SK-N-SH (cell line): ENCODE measurements around the gene SPA17. TPM values are rescaled to one million over a fixed set of nuclear protein-coding genes. Genes with fewer than 3 reads are reported as not detected.

Experiments
- CTCF ChIA-PET: fragments of 300-600, 350-600 bp; formaldehyde crosslinking; extraction: SDS; loops from one replicate; lab custom pipeline; 2021; lab: Yijun Ruan, JAX
- POLR2A ChIA-PET: fragments of 350-600 bp; sonication (Branson Sonifier 250); formaldehyde crosslinking; extraction: SDS; loops from one replicate; lab custom pipeline; 2020; ENCODE audit warnings: antibody characterized with exemption, inconsistent platforms; lab: Yijun Ruan, JAX
- DNase-seq: peaks from one replicate; pipeline ENCODE4 v3.0.0; 2012
- H2AFZ ChIP-seq: fragments of 200-600 bp; sonication (generic); 2 replicates; pipeline ENCODE4 v1.8.1; 2016; ENCODE audit warnings: antibody characterized with exemption, mild to moderate bottlenecking, low read depth
- H3F3A ChIP-seq: fragments of 200-600 bp; sonication (generic); replicated peaks from 2 replicates; pipeline ENCODE3; 2016; ENCODE audit warnings: antibody characterized with exemption, mild to moderate bottlenecking; ENCODE audit not compliant: insufficient read depth
- H3K27ac ChIP-seq, 2 experiments: fragments of 200-500 bp in 1 of 2; fragments of 200-600 bp in 1 of 2; sonication (Bioruptor generic) in 1 of 2; sonication (generic), shearing (Covaris generic) in 1 of 2; 2 replicates each; pipeline versions ENCODE4 v1.5.1 to v1.6.1; 2014 to 2016; ENCODE audit warnings: low read depth in 2 of 2, inconsistent platforms in 1 of 2, low read length in 1 of 2, mild to moderate bottlenecking in 1 of 2, mixed read lengths in 1 of 2
- H3K27me3 ChIP-seq: fragments of 200-600 bp; sonication (generic), shearing (Covaris generic); 2 replicates; pipeline ENCODE4 v1.6.1; 2016; ENCODE audit warnings: mixed run types; ENCODE audit not compliant: insufficient read depth
- H3K36me3 ChIP-seq, 2 experiments: fragments of 200-500 bp in 1 of 2; fragments of 200-600 bp in 1 of 2; sonication (Bioruptor generic) in 1 of 2; sonication (generic) in 1 of 2; replicated peaks in 1 of 2; 2 replicates each; pipeline versions ENCODE3 to v1.5.1; 2014 to 2016; ENCODE audit warnings: low read length in 1 of 2, mild to moderate bottlenecking in 1 of 2; ENCODE audit not compliant: insufficient read depth in 2 of 2, control insufficient read depth in 1 of 2
- H3K4me1 ChIP-seq, 2 experiments: fragments of 200-500 bp in 1 of 2; fragments of 200-600 bp in 1 of 2; sonication (Bioruptor generic) in 1 of 2; sonication (generic), shearing (Covaris generic) in 1 of 2; 2 replicates each; pipeline versions ENCODE4 v1.5.1 to v1.6.1; 2014 to 2016; ENCODE audit warnings: low read depth in 1 of 2, low read length in 1 of 2, mixed run types in 1 of 2; ENCODE audit not compliant: insufficient read depth in 2 of 2, control insufficient read depth in 1 of 2
- H3K4me2 ChIP-seq: fragments of 200-600 bp; sonication (generic), shearing (Covaris generic); 2 replicates; pipeline ENCODE4 v1.6.1; 2017; ENCODE audit warnings: mixed run types
- H3K4me3 ChIP-seq, 2 experiments: fragments of 200-500 bp in 1 of 2; fragments of 200-600 bp in 1 of 2; sonication (Bioruptor generic) in 1 of 2; sonication (generic), shearing (Covaris generic) in 1 of 2; 2 replicates each; pipeline versions ENCODE4 v1.5.1 to v1.8.1; 2014 to 2016; ENCODE audit warnings: low read depth in 2 of 2, inconsistent platforms in 1 of 2, low read length in 1 of 2, mild to moderate bottlenecking in 1 of 2, mixed read lengths in 1 of 2, moderate library complexity in 1 of 2
- H3K79me2 ChIP-seq: fragments of 200-600 bp; sonication (generic); 2 replicates; pipeline ENCODE4 v1.8.1; 2017; ENCODE audit warnings: mild to moderate bottlenecking; ENCODE audit not compliant: insufficient read depth
- H3K9ac ChIP-seq: fragments of 200-600 bp; sonication (generic); 2 replicates; pipeline ENCODE4 v1.6.1; 2017; ENCODE audit warnings: mixed run types
- H3K9me2 ChIP-seq: fragments of 200-600 bp; sonication (generic); 2 replicates; pipeline ENCODE4 v1.6.1; 2017; ENCODE audit warnings: mixed run types
- H3K9me3 ChIP-seq: fragments of 200-600 bp; sonication (generic); 2 replicates; pipeline ENCODE4 v1.6.1; 2017; ENCODE audit warnings: mixed run types, mild to moderate bottlenecking, moderate library complexity
- H4K20me1 ChIP-seq: fragments of 200-600 bp; sonication (generic); 2 replicates; pipeline ENCODE4 v1.6.1; 2017; ENCODE audit warnings: mild to moderate bottlenecking, mixed run types; ENCODE audit not compliant: insufficient read depth
- FOSL2 ChIP-seq: IDR thresholded peaks from 2 replicates; pipeline ENCODE4 v1.4.0; 2012; ENCODE audit warnings: low read depth, mild to moderate bottlenecking, moderate library complexity, borderline replicate concordance
- FOXM1 ChIP-seq: IDR thresholded peaks from 2 replicates; pipeline ENCODE4 v1.4.0; 2012; ENCODE audit warnings: low read depth, mild to moderate bottlenecking
- GABPA ChIP-seq: IDR thresholded peaks from 2 replicates; pipeline ENCODE4 v1.4.0; 2012; ENCODE audit warnings: low read depth, mild to moderate bottlenecking
- GATA2 ChIP-seq: sonication (generic); formaldehyde crosslinking; IDR thresholded peaks from 2 replicates; pipeline ENCODE4 v1.5.0; 2020; ENCODE audit warnings: mild to moderate bottlenecking, missing genetic modification reagents
- JUND ChIP-seq: IDR thresholded peaks from 2 replicates; pipeline ENCODE4 v1.4.0; 2012
- MEF2A ChIP-seq: IDR thresholded peaks from 2 replicates; pipeline ENCODE4 v1.4.0; 2012; ENCODE audit warnings: low read depth, borderline replicate concordance
- RAD21 ChIP-seq: IDR thresholded peaks from 2 replicates; pipeline ENCODE4 v1.6.1; 2012; ENCODE audit warnings: mild to moderate bottlenecking, low read length
- RCOR1 ChIP-seq: fragments of 150-350 bp; IDR thresholded peaks from 2 replicates; pipeline ENCODE4 v1.6.1; 2017; ENCODE audit warnings: antibody characterized with exemption, low read length
- TCF12 ChIP-seq: IDR thresholded peaks from 2 replicates; pipeline ENCODE4 v1.4.0; 2012
- WGBS: methylation state at CpG from one replicate; pipeline ENCODE4 v1.1.6; 2017; ENCODE audit warnings: low lambda C conversion rate; 5-methylcytosine and 5-hydroxymethylcytosine counted together
- polyA plus RNA-seq, 3 experiments: library from polyadenylated mRNA; depleted of rRNA; stranded (reverse); fragments of >200 nt; gene quantifications; 2 replicates each; pipeline ENCODE4 v1.2.3, GENCODE V29; 2012
- TF ChIP-seq, protein P1 (sequence below): fragments of 200-600 bp; sonication (generic); IDR thresholded peaks from 2 replicates; pipeline ENCODE4 v1.6.1; 2017; ENCODE audit warnings: antibody characterized with exemption, mild to moderate bottlenecking, moderate library complexity
- TF ChIP-seq, protein P2 (sequence below): IDR thresholded peaks from 2 replicates; pipeline ENCODE4 v1.4.0; 2012; ENCODE audit warnings: low read depth
- TF ChIP-seq, protein P3 (sequence below): IDR thresholded peaks from 2 replicates; pipeline ENCODE4 v1.4.0; 2012; ENCODE audit warnings: low read depth, borderline replicate concordance
- TF ChIP-seq, protein P4 (sequence below): fragments of 150-350 bp; IDR thresholded peaks from 2 replicates; pipeline ENCODE4 v1.6.1; 2016; ENCODE audit warnings: mild to moderate bottlenecking, low read depth, low read length
- TF ChIP-seq, protein P5 (sequence below): IDR thresholded peaks from 2 replicates; pipeline ENCODE4; 2012

SPA17 gene
- polyA plus RNA-seq, 1 of the 3 experiments (the other 2 are of a cell fraction) = 7.7 TPM

DNA sequence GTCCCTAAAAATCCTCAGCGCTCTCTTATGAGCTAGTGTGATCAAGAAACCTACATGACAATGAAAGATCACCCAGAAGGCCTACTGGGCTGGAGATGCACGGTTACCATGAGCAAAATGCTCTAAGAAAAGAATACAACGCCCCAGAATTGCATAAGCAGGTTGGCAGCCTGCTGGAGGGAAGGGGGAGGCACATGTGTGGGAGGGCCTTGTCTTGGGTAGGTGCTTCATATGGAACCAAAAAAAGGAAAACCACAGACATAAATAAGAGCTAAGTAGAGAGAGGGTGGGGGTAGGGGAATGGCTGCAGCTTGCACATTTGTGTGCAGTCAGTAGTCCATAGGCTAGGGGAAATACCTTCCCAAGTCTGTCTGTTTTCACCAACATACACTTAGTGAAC is 3.0 kb upstream of the SPA17 start (continued):
- TF ChIP-seq, protein P1, sequence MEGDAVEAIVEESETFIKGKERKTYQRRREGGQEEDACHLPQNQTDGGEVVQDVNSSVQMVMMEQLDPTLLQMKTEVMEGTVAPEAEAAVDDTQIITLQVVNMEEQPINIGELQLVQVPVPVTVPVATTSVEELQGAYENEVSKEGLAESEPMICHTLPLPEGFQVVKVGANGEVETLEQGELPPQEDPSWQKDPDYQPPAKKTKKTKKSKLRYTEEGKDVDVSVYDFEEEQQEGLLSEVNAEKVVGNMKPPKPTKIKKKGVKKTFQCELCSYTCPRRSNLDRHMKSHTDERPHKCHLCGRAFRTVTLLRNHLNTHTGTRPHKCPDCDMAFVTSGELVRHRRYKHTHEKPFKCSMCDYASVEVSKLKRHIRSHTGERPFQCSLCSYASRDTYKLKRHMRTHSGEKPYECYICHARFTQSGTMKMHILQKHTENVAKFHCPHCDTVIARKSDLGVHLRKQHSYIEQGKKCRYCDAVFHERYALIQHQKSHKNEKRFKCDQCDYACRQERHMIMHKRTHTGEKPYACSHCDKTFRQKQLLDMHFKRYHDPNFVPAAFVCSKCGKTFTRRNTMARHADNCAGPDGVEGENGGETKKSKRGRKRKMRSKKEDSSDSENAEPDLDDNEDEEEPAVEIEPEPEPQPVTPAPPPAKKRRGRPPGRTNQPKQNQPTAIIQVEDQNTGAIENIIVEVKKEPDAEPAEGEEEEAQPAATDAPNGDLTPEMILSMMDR = no peak
- TF ChIP-seq, protein P2, sequence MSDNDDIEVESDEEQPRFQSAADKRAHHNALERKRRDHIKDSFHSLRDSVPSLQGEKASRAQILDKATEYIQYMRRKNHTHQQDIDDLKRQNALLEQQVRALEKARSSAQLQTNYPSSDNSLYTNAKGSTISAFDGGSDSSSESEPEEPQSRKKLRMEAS = no peak
- no peak for TF ChIP-seq MEF2A
- TF ChIP-seq TCF12 = no peak

DNA sequence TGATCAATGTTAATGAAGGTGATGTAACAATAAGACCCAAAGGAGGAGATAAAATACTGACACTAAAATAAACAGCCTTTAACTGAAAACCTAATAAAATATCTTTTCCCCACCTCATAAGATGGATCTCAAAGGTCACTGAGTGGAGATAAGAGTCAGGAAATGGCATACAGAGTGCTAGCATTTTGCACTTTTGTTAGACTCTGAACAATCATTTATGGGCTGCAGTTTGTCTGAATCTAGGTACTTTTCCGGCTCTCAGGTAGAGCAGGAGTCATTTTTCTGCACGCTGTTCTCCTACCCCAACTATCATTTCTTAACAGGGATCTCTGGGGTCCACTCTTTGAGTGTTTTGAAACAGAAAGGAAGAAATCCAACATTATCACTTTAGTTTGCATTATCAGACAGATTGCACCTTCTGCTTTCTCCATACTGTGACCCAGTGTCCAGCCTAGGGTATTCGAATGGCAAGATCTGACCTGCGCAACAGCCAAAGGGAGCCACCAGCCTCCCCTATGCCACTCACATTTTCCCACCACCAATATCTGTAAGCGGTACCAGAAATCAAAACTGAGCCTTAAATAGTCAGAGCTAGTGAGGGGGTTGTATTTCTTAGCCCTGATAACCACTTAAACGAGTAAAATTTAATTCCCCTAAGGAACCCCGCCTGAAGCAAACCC is 1.0 kb upstream of the SPA17 start:
- peak; percentile 15 for DNase-seq
- no peak for TF ChIP-seq RCOR1
- no peak for TF ChIP-seq FOSL2
- TF ChIP-seq GATA2 (CRISPR knock-in tag) = no peak
- TF ChIP-seq, protein P3, sequence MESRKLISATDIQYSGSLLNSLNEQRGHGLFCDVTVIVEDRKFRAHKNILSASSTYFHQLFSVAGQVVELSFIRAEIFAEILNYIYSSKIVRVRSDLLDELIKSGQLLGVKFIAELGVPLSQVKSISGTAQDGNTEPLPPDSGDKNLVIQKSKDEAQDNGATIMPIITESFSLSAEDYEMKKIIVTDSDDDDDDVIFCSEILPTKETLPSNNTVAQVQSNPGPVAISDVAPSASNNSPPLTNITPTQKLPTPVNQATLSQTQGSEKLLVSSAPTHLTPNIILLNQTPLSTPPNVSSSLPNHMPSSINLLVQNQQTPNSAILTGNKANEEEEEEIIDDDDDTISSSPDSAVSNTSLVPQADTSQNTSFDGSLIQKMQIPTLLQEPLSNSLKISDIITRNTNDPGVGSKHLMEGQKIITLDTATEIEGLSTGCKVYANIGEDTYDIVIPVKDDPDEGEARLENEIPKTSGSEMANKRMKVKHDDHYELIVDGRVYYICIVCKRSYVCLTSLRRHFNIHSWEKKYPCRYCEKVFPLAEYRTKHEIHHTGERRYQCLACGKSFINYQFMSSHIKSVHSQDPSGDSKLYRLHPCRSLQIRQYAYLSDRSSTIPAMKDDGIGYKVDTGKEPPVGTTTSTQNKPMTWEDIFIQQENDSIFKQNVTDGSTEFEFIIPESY = no peak
- peaks cover 4% of the 10 kb centered on the region for H3F3A ChIP-seq
- H3K4me3 ChIP-seq = peak overlapping the region; percentile 87 to 89
- H2AFZ ChIP-seq = peak overlapping the region; percentile 88
- H3K36me3 ChIP-seq = peaks cover 0 to 4% of the 10 kb centered on the region in 2 experiments
- no peaks in the 10 kb centered on the region for H3K9me3 ChIP-seq
- H3K4me1 ChIP-seq = peaks cover 0 to 11% of the 10 kb centered on the region in 2 experiments; a peak in 1 of 4 replicates
- whole genome bisulfite sequencing = 68% methylated on average over 7 of the region's 7 CpGs
- ChIA-PET POLR2A (interaction anchor here (0.5 to 1.4 kb wide), 3 partner anchors 65 to 204 kb away, joined by 3 to 4 read pairs (median 3); no protein-coding TSS in a partner anchor), CTCF (interaction anchor here (0.8 to 6.5 kb wide), 10 partner anchors 11 to 194 kb away, joined by 3 to 70 read pairs (median 4); partner anchors contain the start of genes ESAM and ROBO3)
- H4K20me1 ChIP-seq = no peaks in the 10 kb centered on the region
- H3K79me2 ChIP-seq = no peaks in the 10 kb centered on the region
- peak overlapping the region; percentile 90 for H3K4me2 ChIP-seq
- H3K9ac ChIP-seq = peak overlapping the region; percentile 89
- H3K27ac ChIP-seq = peak overlapping the region in 1 of 2 experiments; percentile 88; a peak in 3 of 4 replicates
- H3K9me2 ChIP-seq = no peaks in the 10 kb centered on the region
- no peaks in the 10 kb centered on the region for H3K27me3 ChIP-seq

DNA sequence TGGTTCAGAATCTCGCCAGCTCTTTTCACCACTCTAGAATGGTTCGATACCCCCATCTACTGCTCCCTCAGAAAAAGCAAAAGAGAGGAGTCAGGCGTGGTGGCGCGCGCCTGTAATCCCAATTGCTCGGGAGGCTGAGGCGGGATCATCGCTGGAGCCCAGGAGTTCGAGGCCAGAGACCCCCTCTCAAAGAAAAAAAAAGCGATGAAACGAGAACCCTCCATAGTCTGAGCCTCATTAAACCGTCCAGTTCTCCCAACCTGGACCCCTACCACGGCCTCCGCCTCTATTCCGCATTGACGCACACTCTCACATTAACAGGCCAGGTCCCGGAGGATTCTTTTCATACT is 439 bp downstream of the SPA17 start:
- Histone ChIP-seq H3K79me2 (no peaks in the 10 kb centered on the region), H3K4me2 (peak overlapping the region; percentile 81), H2AFZ (peak overlapping the region; percentile 96; the same call in 1 of the 2 replicates), H3K4me1 (peaks cover 0 to 11% of the 10 kb centered on the region in 2 experiments; a peak in 1 of 4 replicates), H3K9me2 (no peaks in the 10 kb centered on the region), H4K20me1 (no peaks in the 10 kb centered on the region), H3K27ac (peak overlapping the region; percentile 87 to 88), H3K9me3 (no peaks in the 10 kb centered on the region), H3K9ac (peak overlapping the region; percentile 89), H3K36me3 (peaks cover 0 to 4% of the 10 kb centered on the region in 2 experiments), H3K27me3 (no peaks in the 10 kb centered on the region), H3K4me3 (peak overlapping the region; percentile 87 to 89), H3F3A (peaks cover 4% of the 10 kb centered on the region)
- ChIA-PET POLR2A (interaction anchor here (0.5 to 1.4 kb wide), 2 partner anchors 19 to 192 kb away, joined by 3 to 4 read pairs; no protein-coding TSS in a partner anchor), CTCF (interaction anchor here (0.8 to 6.5 kb wide), 7 partner anchors 30 to 192 kb away, joined by 3 to 70 read pairs (median 6); partner anchors contain the start of gene ROBO3)
- 4% methylated on average over 18 of the region's 18 CpGs for WGBS
- no peak for DNase-seq
- no peak for TF ChIP-seq JUND
- TF ChIP-seq, protein P4, sequence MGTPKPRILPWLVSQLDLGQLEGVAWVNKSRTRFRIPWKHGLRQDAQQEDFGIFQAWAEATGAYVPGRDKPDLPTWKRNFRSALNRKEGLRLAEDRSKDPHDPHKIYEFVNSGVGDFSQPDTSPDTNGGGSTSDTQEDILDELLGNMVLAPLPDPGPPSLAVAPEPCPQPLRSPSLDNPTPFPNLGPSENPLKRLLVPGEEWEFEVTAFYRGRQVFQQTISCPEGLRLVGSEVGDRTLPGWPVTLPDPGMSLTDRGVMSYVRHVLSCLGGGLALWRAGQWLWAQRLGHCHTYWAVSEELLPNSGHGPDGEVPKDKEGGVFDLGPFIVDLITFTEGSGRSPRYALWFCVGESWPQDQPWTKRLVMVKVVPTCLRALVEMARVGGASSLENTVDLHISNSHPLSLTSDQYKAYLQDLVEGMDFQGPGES = no peak
- TF ChIP-seq GABPA = no peak
- TF ChIP-seq RAD21 = no peak
- TF ChIP-seq, protein P3 = no peak
- TF ChIP-seq GATA2 (CRISPR knock-in tag) = no peak
- no peak for TF ChIP-seq FOXM1
- TF ChIP-seq, protein P5, sequence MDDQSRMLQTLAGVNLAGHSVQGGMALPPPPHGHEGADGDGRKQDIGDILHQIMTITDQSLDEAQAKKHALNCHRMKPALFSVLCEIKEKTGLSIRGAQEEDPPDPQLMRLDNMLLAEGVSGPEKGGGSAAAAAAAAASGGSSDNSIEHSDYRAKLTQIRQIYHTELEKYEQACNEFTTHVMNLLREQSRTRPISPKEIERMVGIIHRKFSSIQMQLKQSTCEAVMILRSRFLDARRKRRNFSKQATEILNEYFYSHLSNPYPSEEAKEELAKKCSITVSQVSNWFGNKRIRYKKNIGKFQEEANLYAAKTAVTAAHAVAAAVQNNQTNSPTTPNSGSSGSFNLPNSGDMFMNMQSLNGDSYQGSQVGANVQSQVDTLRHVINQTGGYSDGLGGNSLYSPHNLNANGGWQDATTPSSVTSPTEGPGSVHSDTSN = no peak
